CD14-positive monocyte (primary cell): ENCODE results near the gene RAB20. TPM values are rescaled to one million over a fixed set of nuclear protein-coding genes. Genes with fewer than 3 reads are reported as not detected.

Source experiments
- DNase-seq, 3 donors: peaks; one replicate each; pipeline ENCODE4 v3.0.0-alpha.2; 2011 to 2022
- H2AFZ ChIP-seq: 2 replicates; pipeline ENCODE4 v1.6.0; 2012; ENCODE audit warnings: mild to moderate bottlenecking, low read depth, low read length, inconsistent platforms; ENCODE audit not compliant: insufficient read depth, poor library complexity, severe bottlenecking
- H3K27ac ChIP-seq, 2 donors: 1 replicate in 1 of 2; 2 replicates in 1 of 2; pipeline ENCODE4 v1.5.1; 2012 to 2013; ENCODE audit warnings: low read length in 2 of 2, control low read depth in 1 of 2, inconsistent platforms in 1 of 2, low read depth in 1 of 2, mild to moderate bottlenecking in 1 of 2
- H3K27me3 ChIP-seq, 2 donors: one replicate each; pipeline versions ENCODE4 v1.6.0 to v1.6.1; 2011 to 2013; ENCODE audit warnings: low read length in 2 of 2; ENCODE audit not compliant: control insufficient read depth in 2 of 2, insufficient read depth in 2 of 2
- H3K36me3 ChIP-seq, 2 donors: replicated peaks in 1 of 2; 1 replicate in 1 of 2; 2 replicates in 1 of 2; pipeline versions ENCODE4 v1.5.1 to v1.6.1; 2012 to 2013; ENCODE audit warnings: low read length in 2 of 2, control low read depth in 1 of 2, inconsistent platforms in 1 of 2, mild to moderate bottlenecking in 1 of 2; ENCODE audit not compliant: insufficient read depth in 2 of 2, control insufficient read depth in 1 of 2
- H3K4me1 ChIP-seq, 2 donors: 1 replicate in 1 of 2; 2 replicates in 1 of 2; pipeline versions ENCODE4 v1.5.1 to v1.6.1; 2012 to 2013; ENCODE audit warnings: low read length in 2 of 2, control low read depth in 1 of 2, inconsistent platforms in 1 of 2, mild to moderate bottlenecking in 1 of 2, moderate library complexity in 1 of 2; ENCODE audit not compliant: insufficient read depth in 2 of 2, control insufficient read depth in 1 of 2
- H3K4me2 ChIP-seq: replicated peaks from 2 replicates; pipeline ENCODE3; 2012; ENCODE audit warnings: low read length, moderate library complexity, mild to moderate bottlenecking; ENCODE audit not compliant: poor library complexity, severe bottlenecking; ENCODE audit errors: extremely low read depth
- H3K4me3 ChIP-seq, 3 experiments: fragments of 200-600 bp in 1 of 3; sonication (generic) in 1 of 3; replicated peaks in 1 of 3; 1 replicate in 2 of 3; 2 replicates in 1 of 3; pipeline ENCODE4 v1.5.1; 2011 to 2013; ENCODE audit warnings: low read length in 3 of 3, mild to moderate bottlenecking in 3 of 3, control low read depth in 2 of 3, low read depth in 2 of 3, inconsistent platforms in 1 of 3, moderate library complexity in 1 of 3
- H3K79me2 ChIP-seq: 2 replicates; pipeline ENCODE4 v1.6.0; 2012; ENCODE audit warnings: mild to moderate bottlenecking, control low read depth, inconsistent platforms, low read length, moderate library complexity; ENCODE audit not compliant: insufficient read depth
- H3K9ac ChIP-seq: 2 replicates; pipeline ENCODE4 v1.6.0; 2017; ENCODE audit warnings: low read length, mild to moderate bottlenecking; ENCODE audit not compliant: insufficient read depth, poor library complexity, severe bottlenecking
- H3K9me3 ChIP-seq, 2 donors: replicated peaks in 1 of 2; 1 replicate in 1 of 2; 2 replicates in 1 of 2; pipeline versions ENCODE4 v1.5.1 to v1.6.1; 2012 to 2013; ENCODE audit warnings: low read length in 2 of 2, control low read depth in 1 of 2; ENCODE audit not compliant: control insufficient read depth in 1 of 2, insufficient read depth in 1 of 2
- H4K20me1 ChIP-seq: 2 replicates; pipeline ENCODE4 v1.6.0; 2012; ENCODE audit warnings: mild to moderate bottlenecking, low read length, control low read depth, moderate library complexity; ENCODE audit not compliant: insufficient read depth
- H3K27ac Mint-ChIP-seq, 7 donors: one replicate each; pipeline ENCODE4 v1.8.0; 2020; ENCODE audit warnings: mild to moderate bottlenecking in 7 of 7, mixed read lengths in 7 of 7, moderate library complexity in 6 of 7, inconsistent platforms in 2 of 7
- H3K27me3 Mint-ChIP-seq, 3 donors: one replicate each; pipeline ENCODE4 v1.8.0; 2021 to 2022; ENCODE audit warnings: low read depth in 3 of 3, mild to moderate bottlenecking in 3 of 3, mixed read lengths in 3 of 3, moderate library complexity in 3 of 3, inconsistent platforms in 1 of 3
- H3K36me3 Mint-ChIP-seq, 2 donors: one replicate each; pipeline ENCODE4 v1.8.0; 2020; ENCODE audit warnings: mixed read lengths in 2 of 2, inconsistent platforms in 1 of 2, mild to moderate bottlenecking in 1 of 2
- H3K4me1 Mint-ChIP-seq: one replicate; pipeline ENCODE4 v1.8.0; 2020; ENCODE audit warnings: mild to moderate bottlenecking, mixed read lengths
- H3K4me3 Mint-ChIP-seq, 2 donors: one replicate each; pipeline ENCODE4 v1.8.0; 2020; ENCODE audit warnings: mild to moderate bottlenecking in 2 of 2, mixed read lengths in 2 of 2, moderate library complexity in 1 of 2
- H3K9me3 Mint-ChIP-seq, 7 donors: one replicate each; pipeline ENCODE4 v1.8.0; 2020 to 2022; ENCODE audit warnings: mixed read lengths in 7 of 7, mild to moderate bottlenecking in 6 of 7, moderate library complexity in 6 of 7, inconsistent platforms in 2 of 7
- WGBS: methylation state at CpG from one replicate; pipeline ENCODE4 v1.1.5; 2013; ENCODE audit warnings: missing lambda C conversion rate; ENCODE audit not compliant: insufficient coverage; 5-methylcytosine and 5-hydroxymethylcytosine counted together
- intact Hi-C, 2 donors: fragments of 100-400 bp; cut with micrococcal nuclease; formaldehyde crosslinking; loops; one replicate each; pipeline versions ENCODE4 v1.15.0 to v1.15.1; 2023
- polyA plus RNA-seq, 3 donors: library from polyadenylated mRNA; depleted of rRNA in 1 of 3; unstranded in 2 of 3; stranded (reverse) in 1 of 3; fragments of 300-500 nt in 2 of 3; fragments of >200 nt in 1 of 3; fragmentation: Illumina TruSeq in 2 of 3; gene quantifications; 1 replicate in 2 of 3; 2 replicates in 1 of 3; pipeline ENCODE4 v1.2.3, GENCODE V29; 2012 to 2021
- TF ChIP-seq, protein P1 (sequence below): fragments of 200-600 bp; IDR thresholded peaks from one replicate; pipeline ENCODE4 v1.8.0; 2022; ENCODE audit warnings: antibody characterized with exemption, mild to moderate bottlenecking

The RAB20 gene
- polyA plus RNA-seq, 3 donors = 37.8 to 77.5 (median 43.1) TPM

DNA sequence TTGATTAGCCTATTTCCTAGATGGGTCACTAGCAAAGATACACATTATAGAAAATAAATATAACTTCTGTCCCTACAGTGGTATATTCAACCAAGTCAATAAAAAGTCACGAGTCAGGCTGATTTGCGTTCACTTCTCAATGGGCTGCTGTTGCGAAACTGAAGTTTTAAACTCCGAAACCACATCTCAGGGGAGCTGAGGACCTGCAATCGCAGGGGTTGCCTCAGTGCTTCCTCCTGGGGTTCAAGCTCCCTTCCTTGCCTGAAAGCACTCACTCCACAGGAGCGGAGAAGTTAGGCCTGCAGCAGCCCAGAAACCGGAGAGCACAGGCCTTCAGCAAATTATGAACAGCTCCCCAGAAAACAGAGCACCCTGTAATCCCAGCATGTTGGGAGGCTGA is 39.6 kb downstream of the RAB20 start:
- peaks cover 7 to 16% of the 10 kb centered on the region in 2 donors for H3K36me3 ChIP-seq
- H3K9me3 ChIP-seq = no peaks in the 10 kb centered on the region
- TF ChIP-seq, protein P1, sequence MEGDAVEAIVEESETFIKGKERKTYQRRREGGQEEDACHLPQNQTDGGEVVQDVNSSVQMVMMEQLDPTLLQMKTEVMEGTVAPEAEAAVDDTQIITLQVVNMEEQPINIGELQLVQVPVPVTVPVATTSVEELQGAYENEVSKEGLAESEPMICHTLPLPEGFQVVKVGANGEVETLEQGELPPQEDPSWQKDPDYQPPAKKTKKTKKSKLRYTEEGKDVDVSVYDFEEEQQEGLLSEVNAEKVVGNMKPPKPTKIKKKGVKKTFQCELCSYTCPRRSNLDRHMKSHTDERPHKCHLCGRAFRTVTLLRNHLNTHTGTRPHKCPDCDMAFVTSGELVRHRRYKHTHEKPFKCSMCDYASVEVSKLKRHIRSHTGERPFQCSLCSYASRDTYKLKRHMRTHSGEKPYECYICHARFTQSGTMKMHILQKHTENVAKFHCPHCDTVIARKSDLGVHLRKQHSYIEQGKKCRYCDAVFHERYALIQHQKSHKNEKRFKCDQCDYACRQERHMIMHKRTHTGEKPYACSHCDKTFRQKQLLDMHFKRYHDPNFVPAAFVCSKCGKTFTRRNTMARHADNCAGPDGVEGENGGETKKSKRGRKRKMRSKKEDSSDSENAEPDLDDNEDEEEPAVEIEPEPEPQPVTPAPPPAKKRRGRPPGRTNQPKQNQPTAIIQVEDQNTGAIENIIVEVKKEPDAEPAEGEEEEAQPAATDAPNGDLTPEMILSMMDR = no peak
- H3K4me2 ChIP-seq = peak overlapping the region; percentile 65
- peaks cover 25% of the 10 kb centered on the region for H4K20me1 ChIP-seq
- H3K4me1 Mint-ChIP-seq = peaks cover 98% of the 10 kb centered on the region
- no peak overlapping the region for H3K9ac ChIP-seq
- H3K27me3 Mint-ChIP-seq = peaks cover 0 to 5% (median 0%) of the 10 kb centered on the region in 3 donors
- 0% methylated on average over 4 of the region's 7 CpGs for WGBS
- peaks cover 53% of the 10 kb centered on the region for H3K79me2 ChIP-seq
- H3K36me3 Mint-ChIP-seq = peaks cover 52 to 58% of the 10 kb centered on the region in 2 donors
- intact Hi-C loops = loop anchor here (2.0 to 10.0 kb wide), 5 partner anchors 40 to 193 kb away; partner anchors contain the start of genes ING1 (in 1 of the 2) and RAB20 (in 1 of the 2)
- DNase-seq = peak; percentile 80 to 86 (median 82)
- peaks cover 0 to 1% (median 0%) of the 10 kb centered on the region in 7 donors for H3K9me3 Mint-ChIP-seq
- H3K27ac Mint-ChIP-seq = peak overlapping the region; percentile 96 to 99 (median 97)
- H3K27ac ChIP-seq = peak overlapping the region; percentile 86 to 93
- H3K4me1 ChIP-seq = peaks cover 81 to 90% of the 10 kb centered on the region in 2 donors
- H3K4me3 Mint-ChIP-seq = peak overlapping the region; percentile 49 to 65
- no peaks in the 10 kb centered on the region for H3K27me3 ChIP-seq
- H3K4me3 ChIP-seq = peak overlapping the region in 1 of 3 experiments; percentile 54
- no peak overlapping the region for H2AFZ ChIP-seq

DNA sequence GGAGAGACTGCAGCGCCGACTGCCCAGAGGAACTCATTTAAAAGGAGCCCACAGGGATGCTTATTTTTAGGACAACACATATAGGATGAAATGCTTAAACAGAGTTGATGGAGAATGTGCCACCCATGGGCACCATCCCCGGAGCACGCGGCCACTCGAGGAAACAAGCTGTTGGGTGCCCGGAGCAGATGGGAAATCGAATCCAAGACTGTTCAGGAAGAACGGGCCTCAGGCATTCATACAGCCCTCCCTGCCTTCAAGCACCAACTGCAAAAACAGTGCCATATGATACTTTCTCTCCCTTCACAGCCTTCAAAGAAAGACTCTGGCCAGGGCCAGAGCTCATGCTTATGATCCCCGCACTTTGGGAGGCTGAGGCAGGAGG is 40.2 kb downstream of the RAB20 start:
- Histone ChIP-seq H2AFZ (no peak overlapping the region), H3K4me2 (peak overlapping the region; percentile 65), H3K27me3 (no peaks in the 10 kb centered on the region), H3K27ac (peak overlapping the region; percentile 86 to 93), H3K4me1 (peaks cover 81 to 89% of the 10 kb centered on the region in 2 donors), H4K20me1 (peaks cover 25% of the 10 kb centered on the region), H3K4me3 (peak overlapping the region in 1 of 3 experiments; percentile 54), H3K9ac (peak overlapping the region; percentile 39), H3K79me2 (peaks cover 47% of the 10 kb centered on the region), H3K9me3 (no peaks in the 10 kb centered on the region), H3K36me3 (peaks cover 7 to 15% of the 10 kb centered on the region in 2 donors)
- peaks cover 92% of the 10 kb centered on the region for H3K4me1 Mint-ChIP-seq
- H3K36me3 Mint-ChIP-seq = peaks cover 46 to 52% of the 10 kb centered on the region in 2 donors
- peaks cover 0 to 1% (median 0%) of the 10 kb centered on the region in 7 donors for H3K9me3 Mint-ChIP-seq
- H3K4me3 Mint-ChIP-seq = peak overlapping the region; percentile 34 to 76
- peaks cover 0 to 5% (median 0%) of the 10 kb centered on the region in 3 donors for H3K27me3 Mint-ChIP-seq
- no peak for DNase-seq
- 75% methylated on average over 8 of the region's 10 CpGs for WGBS
- TF ChIP-seq, protein P1 = no peak
- intact Hi-C loops = loop anchor here (2.0 to 10.0 kb wide), 5 partner anchors 41 to 194 kb away; partner anchors contain the start of genes ING1 (in 1 of the 2) and RAB20 (in 1 of the 2)
- peak overlapping the region; percentile 96 to 99 (median 97) for H3K27ac Mint-ChIP-seq
